ENCODE data around the gene FIBCD1. TPM values are rescaled to one million over a fixed set of nuclear protein-coding genes. Genes with fewer than 3 reads are reported as not detected.

Gene FIBCD1
- total and polyA plus RNA-seq, 3 experiments from 2014 or later: not detected

GRCh38 chr9:130984521-130984920 is 45.5 kb upstream of the FIBCD1 start:
- ChIA-PET CTCF (no interaction called here), POLR2A (no interaction called here)
- no peak overlapping the region for H3K4me3 ChIP-seq (ENCODE audit: low read length)

DNA sequence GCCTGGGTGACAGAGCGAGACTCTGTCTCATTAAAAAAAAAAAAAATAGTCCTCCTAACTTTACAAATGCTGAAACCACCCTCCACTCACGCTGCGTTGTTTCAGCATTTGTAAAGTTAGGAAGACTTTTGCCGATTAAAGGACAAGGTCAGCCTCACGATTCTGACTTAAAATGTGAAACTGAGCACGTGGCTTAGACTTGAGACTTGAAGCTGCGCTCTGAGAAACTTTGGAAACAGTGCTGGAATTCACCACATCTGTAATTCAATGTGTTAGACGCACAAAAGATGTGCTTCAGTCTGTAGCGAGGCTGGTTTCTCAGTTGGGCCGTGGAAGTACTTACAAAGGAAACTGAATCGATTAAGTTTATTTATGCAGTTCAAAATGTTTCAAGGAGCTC is 44.9 kb upstream of the FIBCD1 start:
- H3K27me3 ChIP-seq (ENCODE audit: insufficient read depth, low read length, poor library complexity, severe bottlenecking): peaks cover 49% of the 10 kb centered on the region
- H3K27ac ChIP-seq (ENCODE audit: low read depth, low read length): no peak overlapping the region
- CTCF ChIA-PET: no interaction called here
- H3K9me3 ChIP-seq (ENCODE audit: low read length): no peaks in the 10 kb centered on the region
- H3K4me1 ChIP-seq (ENCODE audit: insufficient read depth, low read length): no peaks in the 10 kb centered on the region
- no peaks in the 10 kb centered on the region for H3K36me3 ChIP-seq (ENCODE audit: insufficient read depth, low read length)
- no peak overlapping the region for H3K4me3 ChIP-seq (ENCODE audit: low read length)
- no peak overlapping the region for H3K27ac Mint-ChIP-seq
- H3K4me3 Mint-ChIP-seq: no peak overlapping the region
- H3K9me3 Mint-ChIP-seq: peaks cover 0 to 2% (median 0%) of the 10 kb centered on the region in 5 donors
- H3K4me1 Mint-ChIP-seq: no peaks in the 10 kb centered on the region
- DNase-seq: no peak
- POLR2A ChIA-PET: no interaction called here
- peaks cover 5 to 17% of the 10 kb centered on the region in 2 donors for H3K27me3 Mint-ChIP-seq
- no peaks in the 10 kb centered on the region for H3K36me3 Mint-ChIP-seq

More at GRCh38 chr9:130984521-130984920, 45.5 kb upstream of the FIBCD1 start:
- H3K27me3 ChIP-seq (ENCODE audit: insufficient read depth, low read length, poor library complexity, severe bottlenecking): peaks cover 48% of the 10 kb centered on the region
- no peak overlapping the region for H3K27ac ChIP-seq (ENCODE audit: low read depth, low read length)
- H3K27ac Mint-ChIP-seq: no peak overlapping the region
- H3K27me3 Mint-ChIP-seq: peaks cover 5 to 14% of the 10 kb centered on the region in 2 donors
- peaks cover 0 to 2% (median 0%) of the 10 kb centered on the region in 5 donors for H3K9me3 Mint-ChIP-seq
- H3K9me3 ChIP-seq (ENCODE audit: low read length): no peaks in the 10 kb centered on the region
- H3K36me3 Mint-ChIP-seq: no peaks in the 10 kb centered on the region
- no peaks in the 10 kb centered on the region for H3K36me3 ChIP-seq (ENCODE audit: insufficient read depth, low read length)
- H3K4me1 Mint-ChIP-seq: no peaks in the 10 kb centered on the region
- DNase-seq: no peak
- no peaks in the 10 kb centered on the region for H3K4me1 ChIP-seq (ENCODE audit: insufficient read depth, low read length)
- H3K4me3 Mint-ChIP-seq: no peak overlapping the region

DNA sequence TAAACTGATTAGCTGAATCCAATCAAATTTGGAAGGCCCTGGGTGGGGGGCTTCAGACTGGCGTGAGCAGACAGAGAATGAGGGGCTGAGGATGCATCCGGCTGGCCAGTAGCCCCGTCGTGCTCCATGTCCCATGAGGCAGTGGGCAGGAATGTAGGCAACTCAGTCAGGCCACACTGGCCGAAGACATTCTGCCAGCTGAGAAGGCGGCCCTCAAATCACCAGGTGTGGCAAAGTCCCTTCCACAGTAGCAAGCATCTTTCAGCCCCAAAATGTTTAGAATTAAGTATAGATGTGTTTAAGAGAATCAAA is 44.3 kb upstream of the FIBCD1 start:
- CTCF ChIA-PET: interaction anchor here (1.4 kb wide), 1 partner anchor 63 kb away, joined by 5 read pairs; no protein-coding TSS in a partner anchor
- Histone ChIP-seq H3K36me3 (ENCODE audit: insufficient read depth, low read length) (no peaks in the 10 kb centered on the region), H3K4me1 (ENCODE audit: insufficient read depth, low read length) (no peaks in the 10 kb centered on the region), H3K4me3 (ENCODE audit: low read length) (no peak overlapping the region), H3K9me3 (ENCODE audit: low read length) (no peaks in the 10 kb centered on the region), H3K27ac (ENCODE audit: low read depth, low read length) (no peak overlapping the region), H3K27me3 (ENCODE audit: insufficient read depth, low read length, poor library complexity, severe bottlenecking) (peaks cover 43% of the 10 kb centered on the region)
- peaks cover 0 to 2% (median 0%) of the 10 kb centered on the region in 5 donors for H3K9me3 Mint-ChIP-seq
- peaks cover 2 to 17% of the 10 kb centered on the region in 2 donors for H3K27me3 Mint-ChIP-seq
- no peak overlapping the region for H3K27ac Mint-ChIP-seq
- no peaks in the 10 kb centered on the region for H3K36me3 Mint-ChIP-seq
- H3K4me1 Mint-ChIP-seq: no peaks in the 10 kb centered on the region
- POLR2A ChIA-PET: no interaction called here
- no peak for DNase-seq
- H3K4me3 Mint-ChIP-seq: no peak overlapping the region

GRCh38 chr9:130982636-130983358 is 43.8 kb upstream of the FIBCD1 start:
- CTCF ChIA-PET: interaction anchor here (1.4 kb wide), 1 partner anchor 63 kb away, joined by 5 read pairs; no protein-coding TSS in a partner anchor
- peak overlapping the region in 1 of 8 donors; percentile 40 for H3K27ac Mint-ChIP-seq
- POLR2A ChIA-PET: no interaction called here

DNA sequence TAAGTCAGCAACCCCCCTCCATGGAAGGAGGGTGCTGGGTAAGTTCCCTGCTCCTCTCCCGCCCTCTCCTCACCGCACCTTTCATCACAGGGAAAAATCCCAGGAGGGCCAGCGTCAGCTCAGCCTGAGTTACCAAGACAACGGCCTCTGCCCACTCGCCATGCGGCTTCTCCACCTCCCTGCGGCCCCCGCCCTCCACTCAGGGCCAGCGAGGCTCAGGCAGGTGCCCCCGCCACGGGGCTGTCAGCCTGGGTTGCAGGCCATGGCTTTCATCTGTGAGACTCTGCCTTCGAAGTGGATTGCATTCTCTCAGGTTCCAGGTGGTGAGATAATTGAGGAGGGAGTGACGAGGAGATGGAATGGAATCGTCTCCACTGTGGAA is 42.7 kb upstream of the FIBCD1 start:
- H3K4me3 Mint-ChIP-seq: no peak overlapping the region
- ChIA-PET CTCF (no interaction called here), POLR2A (no interaction called here)
- H3K36me3 Mint-ChIP-seq: no peaks in the 10 kb centered on the region
- no peaks in the 10 kb centered on the region for H3K9me3 ChIP-seq (ENCODE audit: low read length)
- H3K27ac Mint-ChIP-seq: no peak overlapping the region
- no peak overlapping the region for H3K4me3 ChIP-seq (ENCODE audit: low read length)
- H3K27me3 Mint-ChIP-seq: peaks cover 2 to 23% of the 10 kb centered on the region in 2 donors
- DNase-seq: no peak
- no peaks in the 10 kb centered on the region for H3K4me1 ChIP-seq (ENCODE audit: insufficient read depth, low read length)
- H3K9me3 Mint-ChIP-seq: peaks cover 0 to 2% (median 0%) of the 10 kb centered on the region in 5 donors
- H3K4me1 Mint-ChIP-seq: no peaks in the 10 kb centered on the region
- H3K36me3 ChIP-seq (ENCODE audit: insufficient read depth, low read length): no peaks in the 10 kb centered on the region
- peaks cover 52% of the 10 kb centered on the region for H3K27me3 ChIP-seq (ENCODE audit: insufficient read depth, low read length, poor library complexity, severe bottlenecking)
- no peak overlapping the region for H3K27ac ChIP-seq (ENCODE audit: low read depth, low read length)

More at GRCh38 chr9:130982636-130983358, 43.8 kb upstream of the FIBCD1 start:
- Histone ChIP-seq H3K4me1 (ENCODE audit: insufficient read depth, low read length) (no peaks in the 10 kb centered on the region), H3K4me3 (ENCODE audit: low read length) (no peak overlapping the region), H3K9me3 (ENCODE audit: low read length) (no peaks in the 10 kb centered on the region), H3K36me3 (ENCODE audit: insufficient read depth, low read length) (no peaks in the 10 kb centered on the region), H3K27ac (ENCODE audit: low read depth, low read length) (no peak overlapping the region), H3K27me3 (ENCODE audit: insufficient read depth, low read length, poor library complexity, severe bottlenecking) (peaks cover 44% of the 10 kb centered on the region)
- peaks cover 0 to 2% (median 0%) of the 10 kb centered on the region in 5 donors for H3K9me3 Mint-ChIP-seq
- no peaks in the 10 kb centered on the region for H3K36me3 Mint-ChIP-seq
- H3K4me3 Mint-ChIP-seq: no peak overlapping the region
- no peaks in the 10 kb centered on the region for H3K4me1 Mint-ChIP-seq
- DNase-seq: no peak
- H3K27me3 Mint-ChIP-seq: peaks cover 2 to 17% of the 10 kb centered on the region in 2 donors

DNA sequence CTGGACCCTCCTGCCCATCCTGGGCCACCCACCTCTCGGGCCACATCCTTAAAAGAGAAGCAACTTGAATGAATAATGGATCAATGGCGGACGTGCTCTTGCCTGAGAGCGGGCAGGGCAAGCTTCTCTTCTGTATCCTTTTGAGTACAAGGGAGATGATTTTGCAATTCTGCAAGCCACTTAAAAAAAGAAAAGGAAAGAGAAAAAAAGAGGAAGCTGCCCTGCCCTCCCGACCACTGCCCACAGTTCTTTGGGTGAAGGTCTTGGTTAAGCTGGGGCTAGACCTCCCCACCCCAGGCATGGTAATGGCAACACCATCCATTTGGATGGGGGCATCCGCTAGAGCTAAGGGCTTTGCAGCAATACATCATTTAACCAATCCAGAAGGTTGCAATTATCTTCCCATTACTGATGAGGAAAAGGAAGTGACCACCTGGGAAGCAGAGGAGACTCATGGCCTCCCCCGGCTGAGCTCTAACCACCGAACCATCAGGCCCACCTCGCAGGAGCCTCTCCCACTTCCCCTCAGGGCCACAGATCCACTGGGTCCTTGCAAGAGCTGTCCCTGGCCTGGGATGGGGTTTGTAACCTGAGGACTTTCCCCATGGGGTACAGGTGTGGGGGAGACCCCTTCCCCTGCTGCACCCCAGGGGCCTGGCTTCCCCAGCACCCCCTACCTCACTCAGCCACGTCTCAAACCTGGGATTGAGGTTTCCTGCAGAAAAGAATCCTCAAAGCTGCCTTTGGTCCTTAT is 42.1 kb upstream of the FIBCD1 start:
- H3K4me1 ChIP-seq (ENCODE audit: insufficient read depth, low read length): no peaks in the 10 kb centered on the region
- no peaks in the 10 kb centered on the region for H3K36me3 ChIP-seq (ENCODE audit: insufficient read depth, low read length)
- no peaks in the 10 kb centered on the region for H3K36me3 Mint-ChIP-seq
- ChIA-PET CTCF (no interaction called here), POLR2A (no interaction called here)
- peaks cover 2 to 26% of the 10 kb centered on the region in 2 donors for H3K27me3 Mint-ChIP-seq
- no peak for DNase-seq
- H3K4me1 Mint-ChIP-seq: no peaks in the 10 kb centered on the region
- H3K4me3 Mint-ChIP-seq: no peak overlapping the region
- no peak overlapping the region for H3K4me3 ChIP-seq (ENCODE audit: low read length)
- H3K27me3 ChIP-seq (ENCODE audit: insufficient read depth, low read length, poor library complexity, severe bottlenecking): peaks cover 52% of the 10 kb centered on the region
- H3K27ac Mint-ChIP-seq: no peak overlapping the region
- peaks cover 0 to 2% (median 0%) of the 10 kb centered on the region in 5 donors for H3K9me3 Mint-ChIP-seq
- H3K27ac ChIP-seq (ENCODE audit: low read depth, low read length): no peak overlapping the region
- H3K9me3 ChIP-seq (ENCODE audit: low read length): no peaks in the 10 kb centered on the region

- no peaks in the 10 kb centered on the region for H3K4me1 ChIP-seq (ENCODE audit: insufficient read depth, low read length)
- no peak overlapping the region for H3K4me3 ChIP-seq (ENCODE audit: low read length)
- no peaks in the 10 kb centered on the region for H3K36me3 ChIP-seq (ENCODE audit: insufficient read depth, low read length)
- Mint-ChIP-seq H3K36me3 (no peaks in the 10 kb centered on the region), H3K4me1 (no peaks in the 10 kb centered on the region), H3K4me3 (no peak overlapping the region), H3K9me3 (peaks cover 0 to 2% (median 0%) of the 10 kb centered on the region in 5 donors), H3K27me3 (peaks cover 2 to 26% of the 10 kb centered on the region in 2 donors), H3K27ac (no peak overlapping the region)
- H3K9me3 ChIP-seq (ENCODE audit: low read length): no peaks in the 10 kb centered on the region
- ChIA-PET POLR2A (no interaction called here), CTCF (no interaction called here)
- no peak for DNase-seq
- H3K27ac ChIP-seq (ENCODE audit: low read depth, low read length): no peak overlapping the region
- H3K27me3 ChIP-seq (ENCODE audit: insufficient read depth, low read length, poor library complexity, severe bottlenecking): peaks cover 54% of the 10 kb centered on the region
These were observed 41.5 kb upstream of the FIBCD1 start for GRCh38 chr9:130980526-130980925.

GRCh38 chr9:130979591-130980385 is 40.7 kb upstream of the FIBCD1 start:
- no peaks in the 10 kb centered on the region for H3K36me3 ChIP-seq (ENCODE audit: insufficient read depth, low read length)
- H3K27me3 ChIP-seq (ENCODE audit: insufficient read depth, low read length, poor library complexity, severe bottlenecking): peaks cover 55% of the 10 kb centered on the region
- Mint-ChIP-seq H3K27ac (no peak overlapping the region), H3K27me3 (peaks cover 5 to 31% of the 10 kb centered on the region in 2 donors), H3K36me3 (no peaks in the 10 kb centered on the region), H3K4me1 (no peaks in the 10 kb centered on the region), H3K4me3 (no peak overlapping the region), H3K9me3 (peaks cover 0 to 2% (median 0%) of the 10 kb centered on the region in 5 donors)
- no peak overlapping the region for H3K4me3 ChIP-seq (ENCODE audit: low read length)
- no peaks in the 10 kb centered on the region for H3K4me1 ChIP-seq (ENCODE audit: insufficient read depth, low read length)
- ChIA-PET CTCF (no interaction called here), POLR2A (no interaction called here)
- no peak for DNase-seq
- no peaks in the 10 kb centered on the region for H3K9me3 ChIP-seq (ENCODE audit: low read length)
- H3K27ac ChIP-seq (ENCODE audit: low read depth, low read length): no peak overlapping the region
